ENCODE results near the gene SSH3.
A peak's percentile ranks its signal among the peaks of the same experiment; 100 is the strongest.

The SSH3 gene

DNA sequence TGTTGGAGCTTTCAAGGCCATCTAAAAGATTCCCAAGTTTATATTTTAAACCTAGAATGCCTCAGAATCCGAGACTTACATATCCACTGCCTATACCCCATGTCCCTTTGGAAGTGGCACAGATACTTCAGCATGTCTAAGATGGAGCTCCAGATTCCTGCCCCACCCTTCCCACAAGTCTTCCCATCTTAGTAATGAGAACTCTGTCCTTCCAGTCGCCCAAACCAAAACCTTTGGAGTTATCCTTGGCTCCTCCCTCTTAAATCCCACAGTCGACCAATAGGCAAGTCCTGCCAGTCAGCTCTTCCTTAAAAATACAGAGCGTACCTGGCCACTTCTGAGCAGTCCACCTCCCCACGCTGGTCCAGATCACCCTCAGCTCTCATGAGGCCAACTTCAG is 45.7 kb downstream of the SSH3 start:
- no peak for DNase-seq

- no peak for DNase-seq
Observed at GRCh38 chr11:67349457-67349856, 46.1 kb downstream of the SSH3 start.

DNA sequence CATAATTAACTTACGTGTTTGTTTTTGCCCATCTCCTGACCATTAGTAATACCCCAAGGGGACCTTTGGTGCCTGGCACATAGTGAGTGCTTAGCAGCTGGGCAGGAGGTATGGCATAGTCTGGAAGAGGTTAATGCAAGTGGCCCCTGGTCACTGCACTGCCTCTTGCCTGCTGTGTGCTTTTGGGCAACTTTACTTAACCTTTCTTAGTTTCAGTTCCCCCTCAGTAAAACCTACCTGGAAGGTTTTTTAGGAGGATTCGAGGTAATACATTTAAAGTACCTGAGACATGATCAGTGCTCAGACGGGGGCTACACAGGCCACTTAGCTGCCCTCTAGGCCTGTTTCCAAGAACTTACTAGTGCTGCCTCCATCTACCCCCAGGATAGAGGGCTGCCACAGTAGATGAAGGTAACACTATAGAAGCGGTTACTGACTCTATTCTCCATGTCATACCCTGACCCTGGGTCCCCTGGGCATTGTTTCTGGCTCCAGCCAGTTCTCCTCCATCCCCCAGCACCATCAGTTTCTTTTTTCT is 46.7 kb downstream of the SSH3 start:
- no peak for DNase-seq

DNA sequence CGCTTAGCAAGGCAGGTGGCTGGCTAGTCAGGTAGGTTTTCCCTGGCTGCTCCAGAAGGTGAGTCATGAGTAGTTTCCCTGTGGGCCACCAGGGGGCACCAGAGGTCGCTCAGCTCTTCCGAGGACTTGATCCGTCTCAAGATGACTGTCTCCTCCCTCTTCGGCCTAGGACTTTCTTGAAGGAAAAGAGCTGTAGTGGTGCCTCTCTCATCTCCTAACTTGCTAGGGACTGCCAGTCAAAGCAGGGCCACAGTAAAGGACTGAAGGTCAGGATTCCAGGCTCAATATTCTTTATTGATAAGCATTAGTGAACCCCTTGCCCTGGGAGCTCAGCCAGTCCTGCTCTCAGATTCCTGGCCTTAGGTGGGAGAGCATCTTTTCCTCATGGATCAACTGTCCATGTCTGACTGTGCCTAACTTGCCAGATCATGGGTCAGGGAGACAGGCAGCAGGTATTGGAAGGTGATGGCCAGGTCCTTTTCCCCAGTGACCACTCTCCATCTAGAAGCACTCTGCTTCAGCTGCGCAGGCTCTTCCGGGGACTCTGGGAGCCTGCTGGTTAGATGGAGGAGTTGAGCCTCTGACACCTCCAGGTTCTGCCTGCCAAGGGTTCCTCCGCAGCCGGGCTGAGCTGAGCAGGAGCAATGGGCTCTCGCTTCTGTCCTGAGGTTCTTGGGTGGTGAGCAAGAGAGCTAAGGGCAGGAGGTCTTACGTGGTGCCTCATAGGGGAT is 48.1 kb downstream of the SSH3 start:
- peak; percentile 78 to 85 for DNase-seq

DNA sequence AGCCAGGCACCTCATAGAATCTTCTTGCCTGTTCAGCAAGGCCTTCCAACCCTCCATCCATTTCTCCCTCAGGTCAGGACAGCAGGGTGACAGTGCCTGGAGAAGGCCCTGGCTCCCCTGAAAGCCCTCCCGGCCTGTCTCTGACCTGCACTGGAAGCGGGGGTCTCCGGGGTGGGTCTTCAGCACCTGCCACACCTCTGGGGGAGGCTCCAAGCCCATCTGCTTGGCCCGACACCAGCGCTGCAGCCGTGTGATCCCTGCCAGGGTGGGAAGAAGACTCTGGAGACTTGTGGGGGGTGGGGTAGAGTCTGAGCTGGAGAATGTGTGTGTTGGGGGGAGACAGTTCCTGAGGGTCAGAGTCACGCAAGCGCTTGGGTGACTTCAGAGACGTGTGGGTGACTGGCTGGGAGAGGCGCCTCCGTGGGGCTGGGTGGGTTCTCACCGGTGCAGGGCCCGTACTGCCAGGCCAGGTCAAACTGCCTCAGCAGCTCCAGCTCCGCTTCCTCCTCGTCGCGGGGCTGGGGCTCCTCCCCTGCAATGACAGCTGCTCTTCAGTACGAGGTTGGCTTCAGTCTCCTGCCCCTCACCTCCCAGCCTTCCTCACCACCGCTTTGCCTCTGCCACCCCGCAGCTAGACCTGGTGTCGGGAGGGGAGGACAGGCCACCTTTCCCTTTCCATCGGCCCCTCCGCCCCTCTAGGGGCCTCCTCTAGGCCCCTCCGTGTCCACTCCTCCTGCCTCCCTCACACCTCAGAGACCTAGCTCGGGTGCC is 49.4 kb downstream of the SSH3 start:
- DNase-seq = peak; percentile 60 to 69

DNA sequence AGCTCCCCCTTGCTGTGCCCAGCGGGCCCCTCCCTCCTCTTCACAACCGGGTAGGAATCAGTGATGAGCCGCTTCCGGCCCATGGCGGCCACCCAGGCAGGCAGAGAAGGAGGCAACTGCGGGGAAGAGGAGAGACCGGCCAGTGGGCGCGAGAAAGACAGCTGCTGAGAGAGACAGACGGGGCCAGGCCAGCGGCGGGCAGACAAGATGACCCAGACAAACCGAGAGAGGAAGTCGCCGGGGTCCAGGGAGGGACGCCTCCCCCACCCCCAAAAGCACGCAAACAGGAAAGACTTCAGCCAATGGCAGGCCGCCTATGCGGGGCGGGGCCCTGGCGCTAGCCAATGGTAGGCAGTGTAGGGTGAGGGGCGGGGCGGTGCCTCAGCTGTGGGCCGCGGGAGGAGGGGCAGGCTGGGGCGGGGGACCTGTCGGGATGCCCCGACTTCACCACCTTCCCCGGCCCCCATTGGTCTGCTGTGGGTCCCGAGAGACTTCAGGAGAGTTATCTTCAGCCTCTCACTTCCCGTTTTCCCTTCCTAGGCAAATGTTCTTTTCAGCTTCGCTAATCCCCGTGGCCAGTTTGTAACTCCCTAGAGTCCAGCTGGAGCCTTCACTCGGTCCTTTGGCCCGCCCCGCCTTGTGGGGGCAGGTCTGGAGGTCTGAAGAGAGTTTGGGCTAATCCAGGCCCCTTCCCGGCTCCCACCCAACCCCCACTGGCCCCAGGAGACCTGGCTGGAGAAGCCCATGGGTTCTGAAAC is 50.2 kb downstream of the SSH3 start, which contains the start of gene POLD4:
Gene POLD4 (minus strand): TSS at position 230 of the 758 bp plus-strand sequence. CDS start 147 bp downstream, at position 83.
- peak; percentile 98 for DNase-seq

DNA sequence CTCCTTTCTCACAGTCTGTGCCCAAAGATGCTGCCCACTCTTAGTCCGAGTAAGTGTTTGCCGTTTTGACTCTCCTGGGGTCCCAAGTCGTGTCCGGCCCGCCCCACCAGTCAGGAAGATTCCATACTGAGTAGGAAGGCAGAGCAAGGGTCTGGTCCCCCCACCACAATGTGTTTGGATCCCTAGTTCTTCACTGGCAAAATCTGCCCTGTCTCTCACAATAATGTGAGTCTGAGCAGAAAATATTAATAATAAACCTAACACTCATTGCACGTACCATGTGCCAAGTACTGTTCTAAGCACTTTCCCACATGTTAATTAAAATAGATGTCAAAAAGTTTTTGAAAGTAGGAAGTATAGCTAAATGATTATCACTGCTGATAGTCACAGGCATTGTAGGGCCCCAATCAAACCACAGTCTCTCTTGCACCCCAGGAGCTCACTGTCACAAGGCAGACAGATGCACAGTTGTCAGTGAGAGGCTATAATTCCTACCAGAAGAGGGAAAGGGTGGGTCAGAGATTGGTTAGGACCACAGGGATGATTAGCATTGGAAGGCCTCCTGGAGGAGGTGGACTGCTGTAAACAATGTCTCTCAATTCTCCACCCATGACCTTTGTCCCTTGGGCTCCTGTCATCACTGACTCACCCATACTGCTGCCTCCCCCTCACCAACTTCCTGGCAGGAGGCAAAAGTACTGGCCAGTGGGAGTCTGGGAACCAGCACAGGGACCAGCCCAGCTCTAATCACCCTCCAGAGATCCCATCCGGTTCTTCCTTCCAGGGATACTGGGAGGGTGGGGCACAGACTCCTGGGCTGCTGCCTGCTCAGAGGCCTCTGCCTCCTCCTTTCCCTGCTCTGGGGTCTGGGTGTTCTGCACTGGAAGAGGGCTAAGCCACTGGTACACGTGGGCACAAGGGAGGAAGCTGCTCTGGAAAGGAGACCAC is 51.0 kb downstream of the SSH3 start:
- DNase-seq = peak; percentile 78 to 90

DNA sequence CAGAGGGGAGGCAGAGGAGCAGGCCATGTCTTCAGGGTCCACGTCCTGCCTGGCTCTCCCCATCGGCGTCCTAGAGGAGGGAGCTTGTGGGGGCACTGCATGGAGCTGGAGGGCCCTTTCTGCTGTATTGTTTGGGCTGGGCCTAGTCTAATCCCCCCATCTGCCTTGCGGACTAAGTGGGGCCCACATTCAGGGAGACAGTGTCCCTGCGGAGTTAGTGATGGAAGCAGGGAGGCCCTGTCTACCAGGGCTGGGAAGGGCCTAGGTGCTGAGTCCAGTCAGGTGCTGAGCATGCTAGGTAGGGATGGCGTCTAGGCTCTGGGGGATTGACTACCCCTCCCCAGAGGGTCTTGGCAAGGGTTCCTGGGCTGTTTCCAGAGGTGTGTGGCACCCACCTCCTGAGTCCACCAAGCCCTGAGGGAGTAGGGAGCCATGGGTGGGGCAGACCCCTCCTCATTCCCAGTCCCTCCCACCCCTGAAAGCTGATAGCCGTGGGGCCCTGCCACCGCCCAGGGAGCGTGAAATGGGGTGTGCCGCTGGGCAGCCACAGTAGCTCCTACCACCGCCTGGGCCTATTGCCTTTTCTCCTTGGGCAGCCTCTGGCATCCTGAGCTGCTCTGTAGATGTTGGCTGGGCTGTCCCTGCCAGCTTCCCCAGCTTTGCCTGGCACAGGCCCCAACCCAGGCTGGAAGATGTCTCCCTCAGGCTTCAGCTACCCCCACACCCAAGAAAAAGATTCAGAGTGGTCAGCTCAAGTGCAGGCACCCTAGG is 51.9 kb downstream of the SSH3 start:
- DNase-seq = no peak

DNA sequence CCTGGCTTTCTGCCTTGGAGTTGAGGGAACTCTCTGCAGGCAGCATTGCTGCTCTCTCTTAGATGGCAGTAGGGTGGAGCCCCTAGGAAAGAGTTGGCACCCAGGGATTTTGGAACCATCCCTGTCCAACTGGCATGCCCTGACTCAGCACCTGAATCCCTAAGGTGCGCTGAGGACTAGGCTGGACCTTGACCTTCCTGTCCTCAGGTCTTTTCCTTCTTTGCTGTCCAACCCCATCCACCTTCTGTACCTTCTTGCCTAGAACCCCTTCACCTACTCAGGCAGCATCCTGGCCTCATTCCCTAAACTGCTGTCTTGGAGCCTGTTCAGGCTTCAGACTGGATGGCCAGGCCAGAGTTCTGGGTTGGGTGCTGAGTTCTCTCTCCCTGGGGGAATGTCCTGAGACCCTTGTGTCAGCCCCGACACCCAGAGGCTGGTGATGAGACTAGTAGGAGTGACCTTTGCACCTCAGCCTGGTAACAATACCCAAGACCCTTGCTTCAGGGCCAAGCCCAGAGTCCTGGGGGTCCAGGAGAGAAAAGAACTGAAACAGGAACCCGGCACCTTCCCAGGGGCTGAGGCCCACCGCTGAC is 52.6 kb downstream of the SSH3 start:
- DNase-seq = no peak

- DNase-seq = no peak
Observed at GRCh38 chr11:67356387-67356863, 53.1 kb downstream of the SSH3 start.

- peak; percentile 95 to 96 for DNase-seq
Observed at GRCh38 chr11:67356864-67357561, 53.7 kb downstream of the SSH3 start.

DNA sequence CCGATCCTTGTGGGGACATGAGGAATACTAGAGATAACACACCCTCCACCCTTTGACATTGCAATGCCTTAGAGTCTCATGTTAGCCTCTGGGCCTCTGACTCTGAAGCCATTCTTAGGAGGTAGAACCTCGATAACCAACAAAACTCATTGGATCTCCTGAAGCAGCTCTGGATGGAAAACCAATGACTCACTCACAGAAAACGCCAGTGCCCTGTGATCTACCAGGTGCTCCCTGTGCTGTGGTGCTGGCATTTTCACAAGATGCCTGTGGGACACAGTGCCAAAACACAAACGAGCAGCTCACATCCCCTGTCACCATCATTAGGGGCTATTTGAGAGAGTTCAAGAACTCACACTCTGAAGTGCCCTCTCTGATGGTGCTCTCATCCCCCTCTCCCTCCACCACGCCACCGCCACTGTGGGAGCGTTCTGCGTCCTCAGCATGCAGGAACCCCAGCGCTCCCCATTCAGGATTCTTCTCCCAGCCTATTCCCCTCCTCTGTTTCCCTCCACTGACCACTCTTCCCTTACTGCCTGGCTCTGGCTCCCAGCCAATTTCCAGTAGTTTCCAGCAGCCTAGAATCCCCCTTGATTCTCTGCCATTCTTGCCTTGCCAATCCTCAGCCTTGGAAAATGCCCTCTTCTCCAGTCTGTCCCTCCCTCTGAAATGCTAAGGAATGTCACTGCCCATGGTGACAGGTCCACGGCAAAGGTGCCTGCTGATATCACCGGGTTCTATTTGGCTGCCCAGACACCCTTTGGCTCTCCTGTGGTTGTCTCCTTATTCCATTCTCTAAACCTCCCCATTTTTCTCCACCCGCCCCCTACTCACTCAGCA is 54.7 kb downstream of the SSH3 start:
- DNase-seq = no peak

All from inflammatory macrophage (primary cell).